ENCODE measurements around the gene TWIST1.

TWIST1 gene

GRCh38 chr7:19117091-19117869 is at the start of gene TWIST1:
Gene TWIST1 (minus strand): TSS chr7:19117636. CDS start chr7:19117321, 315 bp downstream.
- DNase-seq (ENCODE audit: low spot score) (no peak), FAIRE-seq (no peak)

- FAIRE-seq (no peak), DNase-seq (ENCODE audit: low spot score) (no peak)
These were observed 44.2 kb upstream of the TWIST1 start for GRCh38 chr7:19161671-19162070.

- no peak for FAIRE-seq
These were observed 29.3 kb upstream of the TWIST1 start for GRCh38 chr7:19146699-19147098.

GRCh38 chr7:19145434-19146115 is 28.1 kb upstream of the TWIST1 start:
- no peak for DNase-seq (ENCODE audit: low spot score)
- no peak for FAIRE-seq

More at GRCh38 chr7:19146699-19147098, 29.3 kb upstream of the TWIST1 start:
- DNase-seq (ENCODE audit: low spot score): peak; percentile 30

GRCh38 chr7:19144661-19145433 is 27.4 kb upstream of the TWIST1 start, which contains the start of gene FERD3L:
Gene FERD3L (minus strand): TSS chr7:19145421. CDS start chr7:19145362, 59 bp downstream.
- no peak for DNase-seq (ENCODE audit: low spot score)
- FAIRE-seq: no peak

- DNase-seq (ENCODE audit: low spot score): no peak
- no peak for FAIRE-seq
These were observed 26.6 kb upstream of the TWIST1 start for GRCh38 chr7:19143881-19144574.

GRCh38 chr7:19139706-19140327 is 22.4 kb upstream of the TWIST1 start:
- no peak for DNase-seq (ENCODE audit: low spot score)
- no peak for FAIRE-seq

- FAIRE-seq (no peak), DNase-seq (ENCODE audit: low spot score) (no peak)
These were observed 16.4 kb upstream of the TWIST1 start for GRCh38 chr7:19133886-19134285.

GRCh38 chr7:19133390-19133789 is 16.0 kb upstream of the TWIST1 start:
- no peak for DNase-seq (ENCODE audit: low spot score)

GRCh38 chr7:19128856-19129255 is 11.4 kb upstream of the TWIST1 start:
- FAIRE-seq: no peak
- no peak for DNase-seq (ENCODE audit: low spot score)

More at GRCh38 chr7:19133390-19133789, 16.0 kb upstream of the TWIST1 start:
- no peak for FAIRE-seq

- DNase-seq (ENCODE audit: low spot score): peak; percentile 31
- no peak for FAIRE-seq
These were observed 4.6 kb upstream of the TWIST1 start for GRCh38 chr7:19121977-19122588.

- no peak for FAIRE-seq
- DNase-seq (ENCODE audit: low spot score): no peak
These were observed 2.5 kb upstream of the TWIST1 start for GRCh38 chr7:19119870-19120486.

GRCh38 chr7:19119372-19119771 is 1.9 kb upstream of the TWIST1 start:
- DNase-seq (ENCODE audit: low spot score) (no peak), FAIRE-seq (no peak)

GRCh38 chr7:19118636-19119371 is 1.4 kb upstream of the TWIST1 start:
- FAIRE-seq: no peak
- DNase-seq (ENCODE audit: low spot score): no peak

- DNase-seq (ENCODE audit: low spot score) (no peak), FAIRE-seq (no peak)
These were observed 603 bp upstream of the TWIST1 start for GRCh38 chr7:19117870-19118608.

- FAIRE-seq (no peak), DNase-seq (ENCODE audit: low spot score) (no peak)
These were observed 1.0 kb downstream of the TWIST1 start for GRCh38 chr7:19116121-19117090.

GRCh38 chr7:19114551-19114855 is 2.9 kb downstream of the TWIST1 start:
- DNase-seq (ENCODE audit: low spot score): no peak
- no peak for FAIRE-seq

Data from urothelium cell line (cell line).